Liver (tissue), 3 donors: Measurements from ENCODE around the gene ELK1.

Source experiments
- FOXA1 ChIP-seq: IDR thresholded peaks from 2 replicates; pipeline ENCODE4 v1.6.1; 2016; ENCODE audit warnings: antibody characterized with exemption
- MAX ChIP-seq: IDR thresholded peaks from 2 replicates; pipeline ENCODE4 v1.6.1; 2016; ENCODE audit warnings: antibody characterized with exemption
- RAD21 ChIP-seq, 2 donors: IDR thresholded peaks; 2 replicates each; pipeline ENCODE4 v1.6.1; 2016; ENCODE audit warnings: antibody characterized with exemption in 2 of 2, mild to moderate bottlenecking in 2 of 2
- YY1 ChIP-seq: IDR thresholded peaks from 2 replicates; pipeline ENCODE4 v1.6.1; 2016; ENCODE audit warnings: antibody characterized with exemption, mild to moderate bottlenecking
- TF ChIP-seq, protein P1 (sequence below): fragments of 150-350 bp; IDR thresholded peaks from 2 replicates; pipeline ENCODE4 v1.5.1; 2017; ENCODE audit warnings: improper control_type of control experiment, low read depth, low read length; ENCODE audit not compliant: missing input control
- TF ChIP-seq, protein P2 (sequence below): IDR thresholded peaks from 2 replicates; pipeline ENCODE4 v1.6.1; 2016; ENCODE audit warnings: antibody characterized with exemption
- TF ChIP-seq, protein P3 (sequence below): IDR thresholded peaks from 2 replicates; pipeline ENCODE4 v1.6.1; 2016; ENCODE audit warnings: antibody characterized with exemption, mild to moderate bottlenecking
- donor health status: healthy.
- donor health status: healthy.

DNA sequence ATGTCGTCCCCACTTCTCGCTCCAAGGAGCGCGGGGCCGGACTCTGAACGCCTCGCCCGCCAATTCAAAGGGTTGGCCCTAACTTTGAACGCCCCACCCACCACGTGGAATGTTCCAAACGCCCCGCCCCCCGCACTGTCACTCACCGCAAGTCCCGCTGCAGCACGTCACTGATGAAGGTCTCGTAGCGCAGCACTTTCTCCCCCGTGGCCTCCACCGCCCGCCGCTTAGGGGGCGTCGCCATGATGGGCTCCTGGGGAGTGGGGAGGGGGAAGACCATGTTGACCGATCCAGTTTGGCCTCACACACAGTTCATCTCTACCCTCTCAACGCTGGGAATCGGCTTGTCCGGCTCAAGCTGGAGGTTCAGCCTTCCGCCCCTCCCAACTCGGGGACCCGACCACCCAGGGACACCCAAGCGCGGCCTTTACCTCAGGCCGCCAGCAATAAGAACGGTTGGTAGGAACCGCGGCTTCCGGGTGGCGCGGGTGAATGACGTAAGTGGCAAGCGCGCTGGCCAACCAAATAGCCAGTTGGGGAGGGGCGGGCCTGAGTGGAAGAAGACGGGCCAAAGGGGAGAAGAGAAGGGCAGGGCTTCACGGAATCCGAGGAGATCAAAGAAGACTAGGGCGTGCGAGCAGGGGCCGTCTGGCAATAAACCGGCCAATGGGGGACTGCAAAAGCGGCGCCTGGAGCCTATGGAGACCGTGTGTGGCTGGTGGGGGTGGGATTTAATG lies 8.5 kb upstream of the ELK1 start, which contains the start of gene UXT:
- TF ChIP-seq MAX (peak; percentile 70), RAD21 (IDR thresholded peaks at IDR 0.05) (no peak), FOXA1 (peak; percentile 39), YY1 (peak; percentile 88)
- TF ChIP-seq, protein P1, sequence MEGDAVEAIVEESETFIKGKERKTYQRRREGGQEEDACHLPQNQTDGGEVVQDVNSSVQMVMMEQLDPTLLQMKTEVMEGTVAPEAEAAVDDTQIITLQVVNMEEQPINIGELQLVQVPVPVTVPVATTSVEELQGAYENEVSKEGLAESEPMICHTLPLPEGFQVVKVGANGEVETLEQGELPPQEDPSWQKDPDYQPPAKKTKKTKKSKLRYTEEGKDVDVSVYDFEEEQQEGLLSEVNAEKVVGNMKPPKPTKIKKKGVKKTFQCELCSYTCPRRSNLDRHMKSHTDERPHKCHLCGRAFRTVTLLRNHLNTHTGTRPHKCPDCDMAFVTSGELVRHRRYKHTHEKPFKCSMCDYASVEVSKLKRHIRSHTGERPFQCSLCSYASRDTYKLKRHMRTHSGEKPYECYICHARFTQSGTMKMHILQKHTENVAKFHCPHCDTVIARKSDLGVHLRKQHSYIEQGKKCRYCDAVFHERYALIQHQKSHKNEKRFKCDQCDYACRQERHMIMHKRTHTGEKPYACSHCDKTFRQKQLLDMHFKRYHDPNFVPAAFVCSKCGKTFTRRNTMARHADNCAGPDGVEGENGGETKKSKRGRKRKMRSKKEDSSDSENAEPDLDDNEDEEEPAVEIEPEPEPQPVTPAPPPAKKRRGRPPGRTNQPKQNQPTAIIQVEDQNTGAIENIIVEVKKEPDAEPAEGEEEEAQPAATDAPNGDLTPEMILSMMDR = no peak
- TF ChIP-seq, protein P2, sequence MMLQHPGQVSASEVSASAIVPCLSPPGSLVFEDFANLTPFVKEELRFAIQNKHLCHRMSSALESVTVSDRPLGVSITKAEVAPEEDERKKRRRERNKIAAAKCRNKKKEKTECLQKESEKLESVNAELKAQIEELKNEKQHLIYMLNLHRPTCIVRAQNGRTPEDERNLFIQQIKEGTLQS = no peak
- TF ChIP-seq, protein P3, sequence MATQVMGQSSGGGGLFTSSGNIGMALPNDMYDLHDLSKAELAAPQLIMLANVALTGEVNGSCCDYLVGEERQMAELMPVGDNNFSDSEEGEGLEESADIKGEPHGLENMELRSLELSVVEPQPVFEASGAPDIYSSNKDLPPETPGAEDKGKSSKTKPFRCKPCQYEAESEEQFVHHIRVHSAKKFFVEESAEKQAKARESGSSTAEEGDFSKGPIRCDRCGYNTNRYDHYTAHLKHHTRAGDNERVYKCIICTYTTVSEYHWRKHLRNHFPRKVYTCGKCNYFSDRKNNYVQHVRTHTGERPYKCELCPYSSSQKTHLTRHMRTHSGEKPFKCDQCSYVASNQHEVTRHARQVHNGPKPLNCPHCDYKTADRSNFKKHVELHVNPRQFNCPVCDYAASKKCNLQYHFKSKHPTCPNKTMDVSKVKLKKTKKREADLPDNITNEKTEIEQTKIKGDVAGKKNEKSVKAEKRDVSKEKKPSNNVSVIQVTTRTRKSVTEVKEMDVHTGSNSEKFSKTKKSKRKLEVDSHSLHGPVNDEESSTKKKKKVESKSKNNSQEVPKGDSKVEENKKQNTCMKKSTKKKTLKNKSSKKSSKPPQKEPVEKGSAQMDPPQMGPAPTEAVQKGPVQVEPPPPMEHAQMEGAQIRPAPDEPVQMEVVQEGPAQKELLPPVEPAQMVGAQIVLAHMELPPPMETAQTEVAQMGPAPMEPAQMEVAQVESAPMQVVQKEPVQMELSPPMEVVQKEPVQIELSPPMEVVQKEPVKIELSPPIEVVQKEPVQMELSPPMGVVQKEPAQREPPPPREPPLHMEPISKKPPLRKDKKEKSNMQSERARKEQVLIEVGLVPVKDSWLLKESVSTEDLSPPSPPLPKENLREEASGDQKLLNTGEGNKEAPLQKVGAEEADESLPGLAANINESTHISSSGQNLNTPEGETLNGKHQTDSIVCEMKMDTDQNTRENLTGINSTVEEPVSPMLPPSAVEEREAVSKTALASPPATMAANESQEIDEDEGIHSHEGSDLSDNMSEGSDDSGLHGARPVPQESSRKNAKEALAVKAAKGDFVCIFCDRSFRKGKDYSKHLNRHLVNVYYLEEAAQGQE = peak; percentile 80
